HepG2 (cell line): ENCODE results near the gene LYSMD1. TPM values are rescaled to one million over a fixed set of nuclear protein-coding genes. Genes with fewer than 3 reads are reported as not detected.

Source experiments
- AGO1 ChIP-seq: fragments of 200-400 bp; formaldehyde crosslinking; IDR thresholded peaks from 2 replicates; pipeline ENCODE4 v1.6.1; 2017; ENCODE audit warnings: mild to moderate bottlenecking, low read depth, low read length, moderate library complexity; ENCODE audit not compliant: poor library complexity, severe bottlenecking
- CBX2 ChIP-seq, 2 experiments: fragments of 200-600 bp in 1 of 2; sonication (generic); formaldehyde crosslinking in 1 of 2; IDR thresholded peaks; 2 replicates each; pipeline versions ENCODE4 v1.7.0 to v1.8.1; 2018 to 2022; ENCODE audit warnings: low read depth in 2 of 2, low read length in 1 of 2, mild to moderate bottlenecking in 1 of 2, missing genetic modification reagents in 1 of 2
- CHD4 ChIP-seq: fragments of 200-600 bp; sonication (generic); IDR thresholded peaks from 2 replicates; pipeline ENCODE4 v1.7.0; 2017; ENCODE audit warnings: mild to moderate bottlenecking, low read length, borderline replicate concordance
- DNMT3B ChIP-seq: conservative IDR thresholded peaks from 2 replicates; pipeline ENCODE4 v1.6.1; 2016; ENCODE audit warnings: missing biosample characterization, control low read depth
- DPF2 ChIP-seq: sonication (generic); formaldehyde crosslinking; IDR thresholded peaks from 2 replicates; pipeline ENCODE4 v1.4.0; 2020; ENCODE audit warnings: mild to moderate bottlenecking, low read depth, missing genetic modification reagents, borderline replicate concordance
- ETV5 ChIP-seq: IDR thresholded peaks from 2 replicates; pipeline ENCODE4 v1.6.1; 2018; ENCODE audit warnings: missing biosample characterization, missing genetic modification reagents, inconsistent platforms, borderline replicate concordance
- GATAD1 ChIP-seq: IDR thresholded peaks from 2 replicates; pipeline ENCODE4 v1.6.1; 2016; ENCODE audit warnings: missing genetic modification reagents, missing compliant biosample characterization
- HMGXB3 ChIP-seq: sonication (generic); formaldehyde crosslinking; IDR thresholded peaks from 2 replicates; pipeline ENCODE4 v1.4.0; 2020; ENCODE audit warnings: missing genetic modification reagents, borderline replicate concordance
- IKZF5 ChIP-seq: IDR thresholded peaks from 2 replicates; pipeline ENCODE4 v1.6.1; 2018; ENCODE audit warnings: missing genetic modification reagents, mild to moderate bottlenecking, missing compliant biosample characterization
- MBNL3 ChIP-seq: fragments of 250-450 bp; sonication (Bioruptor Pico); conservative IDR thresholded peaks from 2 replicates; pipeline ENCODE4 v1.8.0; 2022; ENCODE audit warnings: mild to moderate bottlenecking, inconsistent platforms
- NFE2 ChIP-seq: sonication (generic); formaldehyde crosslinking; IDR thresholded peaks from 2 replicates; pipeline ENCODE4 v1.4.0; 2020; ENCODE audit warnings: missing genetic modification reagents
- ONECUT2 ChIP-seq: sonication (generic); formaldehyde crosslinking; IDR thresholded peaks from 2 replicates; pipeline ENCODE4 v1.4.0; 2020; ENCODE audit warnings: missing genetic modification reagents
- PCBP2 ChIP-seq: fragments of 200-400 bp; formaldehyde crosslinking; optimal IDR thresholded peaks from 2 replicates; pipeline ENCODE3; 2018; ENCODE audit warnings: low read length, low read depth; ENCODE audit not compliant: poor library complexity, severe bottlenecking
- SIN3B ChIP-seq: fragments of 150-350 bp; IDR thresholded peaks from 2 replicates; pipeline ENCODE4 v1.6.1; 2014; ENCODE audit warnings: low read length
- SMAD9 ChIP-seq: sonication (generic); formaldehyde crosslinking; IDR thresholded peaks from 2 replicates; pipeline ENCODE4 v1.5.1; 2020; ENCODE audit warnings: mild to moderate bottlenecking, missing genetic modification reagents
- SOX13 ChIP-seq, 3 experiments: fragments of 450-650 bp in 1 of 3; sonication (generic) in 1 of 3; formaldehyde crosslinking in 1 of 3; IDR thresholded peaks in 2 of 3; conservative IDR thresholded peaks in 1 of 3; 2 replicates each; pipeline versions ENCODE4 v1.5.0 to v1.6.1; 2016 to 2020; ENCODE audit warnings: antibody characterized with exemption in 1 of 3, mild to moderate bottlenecking in 1 of 3, missing compliant biosample characterization in 1 of 3, missing genetic modification reagents in 1 of 3, moderate library complexity in 1 of 3
- SP140L ChIP-seq: sonication (generic); formaldehyde crosslinking; IDR thresholded peaks from 2 replicates; pipeline ENCODE4 v1.4.0; 2020; ENCODE audit warnings: missing genetic modification reagents, borderline replicate concordance
- TCF7L2 ChIP-seq: IDR thresholded peaks from 2 replicates; pipeline ENCODE4 v1.6.1; 2011; ENCODE audit warnings: mild to moderate bottlenecking, low read depth, low read length, moderate library complexity
- XBP1 ChIP-seq: sonication (generic); formaldehyde crosslinking; IDR thresholded peaks from 2 replicates; pipeline ENCODE4 v1.5.0; 2020; ENCODE audit warnings: missing genetic modification reagents
- ZNF12 ChIP-seq: sonication (generic); formaldehyde crosslinking; IDR thresholded peaks from 2 replicates; pipeline ENCODE4 v1.5.0; 2020; ENCODE audit warnings: missing genetic modification reagents
- ZNF207 ChIP-seq: fragments of 450-650 bp; IDR thresholded peaks from 2 replicates; pipeline ENCODE4 v1.6.1; 2016; ENCODE audit warnings: antibody characterized with exemption, borderline replicate concordance
- ZNF326 ChIP-seq: sonication (generic); formaldehyde crosslinking; IDR thresholded peaks from 2 replicates; pipeline ENCODE4 v1.4.0; 2020; ENCODE audit warnings: missing genetic modification reagents, borderline replicate concordance
- ZNF446 ChIP-seq: sonication (generic); formaldehyde crosslinking; IDR thresholded peaks from 2 replicates; pipeline ENCODE4 v1.5.0; 2020; ENCODE audit warnings: mild to moderate bottlenecking, missing genetic modification reagents
- ZNF558 ChIP-seq: sonication (generic); formaldehyde crosslinking; IDR thresholded peaks from 2 replicates; pipeline ENCODE4 v1.9.0; 2022; ENCODE audit warnings: mild to moderate bottlenecking, missing genetic modification reagents, borderline replicate concordance
- ZNF720 ChIP-seq: sonication (generic); formaldehyde crosslinking; IDR thresholded peaks from 2 replicates; pipeline ENCODE4 v1.4.0; 2020; ENCODE audit warnings: missing genetic modification reagents
- polyA plus RNA-seq, 8 experiments: library from polyadenylated mRNA; depleted of rRNA in 3 of 8; stranded (reverse) in 7 of 8; unstranded in 1 of 8; fragments of >200 nt; fragmentation: Illumina TruSeq in 4 of 8; extraction: Trizol in 4 of 8; gene quantifications; 2 replicates each; pipeline versions ENCODE4 v1.2.1 to v1.2.3, GENCODE V29; 2011 to 2016; ENCODE audit warnings: low read depth in 4 of 8, missing spikeins in 1 of 8, mixed read lengths in 1 of 8; ENCODE audit not compliant: insufficient read depth in 1 of 8
- total RNA-seq, 5 experiments: library from RNA; depleted of rRNA; stranded (reverse); fragments of >200 nt; fragmentation: Illumina TruSeq; extraction: Trizol; gene quantifications; 2 replicates each; pipeline ENCODE4 v1.2.3, GENCODE V29; 2016; ENCODE audit warnings: low read depth in 1 of 5

LYSMD1 gene
- total and polyA plus RNA-seq, 2 of the 13 experiments (the other 11 are each of a cell fraction or from before 2014, with no cell fraction given) = 3.8 to 4.8 TPM

- TF ChIP-seq ZNF207 (no peak), ZNF720 (CRISPR knock-in tag) (no peak), XBP1 (CRISPR knock-in tag) (no peak), DPF2 (CRISPR knock-in tag) (no peak), CBX2 (IDR thresholded peaks at IDR 0.05; ENCODE audit: low read depth, low read length) (no peak), CBX2 (CRISPR knock-in tag; IDR thresholded peaks at IDR 0.05; ENCODE audit: low read depth) (no peak), TCF7L2 (no peak), AGO1 (peak; percentile 46), SMAD9 (CRISPR knock-in tag) (no peak), HMGXB3 (CRISPR knock-in tag) (peak; percentile 88), ZNF12 (CRISPR knock-in tag) (0 out of 2 replicates have a peak, but pooled peaks have one; percentile 35), CHD4 (no peak), ETV5 (peak; percentile 90), ZNF558 (CRISPR knock-in tag) (no peak; the same call in 1 of the 2 replicates), SIN3B (peak; percentile 79; the same call in 1 of the 2 replicates), MBNL3 (CRISPR knock-in tag) (no peak), IKZF5 (CRISPR knock-in tag) (peak; percentile 82; the same call in 1 of the 2 replicates), DNMT3B (CRISPR knock-in tag) (no peak), PCBP2 (no peak), GATAD1 (CRISPR knock-in tag) (peak; percentile 91), SP140L (no peak), ZNF446 (CRISPR knock-in tag) (no peak), ONECUT2 (CRISPR knock-in tag) (no peak), ZNF326 (CRISPR knock-in tag) (no peak), NFE2 (CRISPR knock-in tag) (no peak), SOX13 (IDR thresholded peaks at IDR 0.05) (no peak), SOX13 (CRISPR knock-in tag; conservative IDR thresholded peaks at IDR 0.05 in 1 of 2, IDR thresholded peaks at IDR 0.05 in 1 of 2) (peak in 1 of 2 experiments; percentile 34; a peak in 1 of 4 replicates)
Observed at GRCh38 chr1:151189637-151190445, 24.1 kb upstream of the LYSMD1 start, which contains the start of gene VPS72 (continued).
